D721Med (cell line): ENCODE data around the gene ELOVL3.

ENCODE experiments used
- DNase-seq: peaks from one replicate; pipeline ENCODE4 v3.0.0; 2011; ENCODE audit warnings: low spot score; ENCODE audit not compliant: insufficient read length
- FAIRE-seq: peaks from 2 replicates; lab custom pipeline; 2011; peaks lifted over from hg19 to GRCh38; lab: Jason Lieb, UNC
- CTCF ChIP-seq: IDR thresholded peaks from 2 replicates; pipeline ENCODE4 v1.5.1; 2012; ENCODE audit warnings: mild to moderate bottlenecking, control low read depth; ENCODE audit not compliant: insufficient read depth; ENCODE audit errors: missing control alignments

The ELOVL3 gene

GRCh38 chr10:102267748-102268147 lies 41.6 kb downstream of the ELOVL3 start:
- no peak for FAIRE-seq
- no peak for TF ChIP-seq CTCF
- DNase-seq = no peak

- no peak for FAIRE-seq
- no peak for DNase-seq
- TF ChIP-seq CTCF = no peak
These were observed 42.3 kb downstream of the ELOVL3 start for GRCh38 chr10:102268375-102268888.

GRCh38 chr10:102269017-102269416 lies 42.9 kb downstream of the ELOVL3 start:
- TF ChIP-seq CTCF = no peak
- FAIRE-seq (no peak), DNase-seq (no peak)

GRCh38 chr10:102274062-102274461 lies 48.0 kb downstream of the ELOVL3 start:
- DNase-seq (no peak), FAIRE-seq (no peak)
- TF ChIP-seq CTCF = no peak

- no peak for DNase-seq
- no peak for FAIRE-seq
- no peak for TF ChIP-seq CTCF
These were observed 49.2 kb downstream of the ELOVL3 start for GRCh38 chr10:102275343-102275742.

- DNase-seq (no peak), FAIRE-seq (no peak)
- TF ChIP-seq CTCF = no peak
These were observed 53.0 kb downstream of the ELOVL3 start for GRCh38 chr10:102279104-102279503.
